PC-3 (cell line): ENCODE results near the gene PSMB7. TPM values are rescaled to one million over a fixed set of nuclear protein-coding genes. Genes with fewer than 3 reads are reported as not detected.

Experiments used
- ATAC-seq: fragments of 200-7000 bp; cut with Tn5 transposase; 2 replicates; pipeline ENCODE4 v1.9.1; 2020; ENCODE audit warnings: mild to moderate bottlenecking, moderate library complexity
- BruUV-seq: library from RNA; stranded (reverse); fragments of 400-500 nt; replicated peaks from 2 replicates; lab custom pipeline; 2021; lab: Mats Ljungman, UMichigan
- CTCF ChIA-PET: fragments of 300-600 bp; sonication (Branson Sonifier 250); formaldehyde crosslinking; loops from one replicate; lab custom pipeline; 2022; ENCODE audit warnings: antibody characterized with exemption; lab: Charles Lee
- POLR2A ChIA-PET: fragments of 300-600 bp; sonication (Branson Sonifier 250); formaldehyde crosslinking; loops from one replicate; lab custom pipeline; 2022; ENCODE audit warnings: antibody characterized with exemption; ENCODE audit not compliant: unreplicated experiment; lab: Charles Lee
- DNase-seq: peaks from one replicate; pipeline ENCODE4 v3.0.0-alpha.2; 2015
- H2AFZ ChIP-seq: fragments of 300-600 bp; sonication (generic); 2 replicates; pipeline ENCODE4 v1.6.0; 2016; ENCODE audit warnings: antibody characterized with exemption, low read length
- H3F3A ChIP-seq: fragments of 300-600 bp; sonication (generic); one replicate; pipeline ENCODE4 v1.6.0; 2017; ENCODE audit warnings: antibody characterized with exemption, low read length, control low read depth, mild to moderate bottlenecking; ENCODE audit not compliant: unreplicated experiment
- H3K27ac ChIP-seq: fragments of 300-600 bp; sonication (generic); 2 replicates; pipeline ENCODE4 v1.5.1; 2016; ENCODE audit warnings: mild to moderate bottlenecking, low read length
- H3K27me3 ChIP-seq: fragments of 300-600 bp; sonication (generic); 2 replicates; pipeline ENCODE4 v1.6.1; 2016; ENCODE audit warnings: low read length, mixed read lengths
- H3K36me3 ChIP-seq: fragments of 300-600 bp; sonication (generic); 2 replicates; pipeline ENCODE4 v1.6.1; 2016; ENCODE audit warnings: low read depth, mixed run types, low read length, mixed read lengths
- H3K4me1 ChIP-seq: fragments of 300-600 bp; sonication (generic); 2 replicates; pipeline ENCODE4 v1.5.1; 2016; ENCODE audit warnings: low read length; ENCODE audit not compliant: insufficient read depth
- H3K4me2 ChIP-seq: fragments of 300-600 bp; sonication (generic); 2 replicates; pipeline ENCODE4 v1.6.0; 2016; ENCODE audit warnings: low read length
- H3K4me3 ChIP-seq: fragments of 300-600 bp; sonication (generic); 2 replicates; pipeline ENCODE4 v1.5.1; 2016; ENCODE audit warnings: mild to moderate bottlenecking, low read length, mixed read lengths
- H3K79me2 ChIP-seq: fragments of 300-600 bp; sonication (generic); 2 replicates; pipeline ENCODE4 v1.6.1; 2017; ENCODE audit warnings: low read length, mixed read lengths
- H3K9ac ChIP-seq: fragments of 300-600 bp; sonication (generic); 2 replicates; pipeline ENCODE4 v1.6.0; 2016; ENCODE audit warnings: mild to moderate bottlenecking, low read length
- H3K9me2 ChIP-seq: fragments of 300-600 bp; sonication (generic); replicated peaks from 2 replicates; pipeline ENCODE4 v1.6.1; 2016; ENCODE audit warnings: mixed run types, low read length, mixed read lengths
- H3K9me3 ChIP-seq: fragments of 300-600 bp; sonication (generic); 2 replicates; pipeline ENCODE4 v1.6.1; 2016; ENCODE audit warnings: low read length, mixed read lengths
- H4K20me1 ChIP-seq: fragments of 300-600 bp; sonication (generic); 2 replicates; pipeline ENCODE4 v1.6.1; 2016; ENCODE audit warnings: low read length, mixed read lengths
- EZH2 ChIP-seq: fragments of 300-600 bp; sonication (generic); IDR thresholded peaks from one replicate; pipeline ENCODE4 v1.6.1; 2017; ENCODE audit warnings: antibody characterized with exemption, mild to moderate bottlenecking, low read length; ENCODE audit not compliant: unreplicated experiment
- EZH2phosphoT487 ChIP-seq: fragments of 300-600 bp; sonication (generic); IDR thresholded peaks from 2 replicates; pipeline ENCODE4 v1.6.1; 2018; ENCODE audit warnings: mild to moderate bottlenecking, antibody characterized with exemption, low read length, borderline replicate concordance
- intact Hi-C: fragments of 100-400 bp; cut with micrococcal nuclease; formaldehyde crosslinking; loops from 2 replicates; pipeline ENCODE4 v1.9.0; 2023
- total RNA-seq: library from RNA; depleted of rRNA; stranded (reverse); fragments of >200 nt; gene quantifications from 2 replicates; pipeline ENCODE4 v1.2.3, GENCODE V29; 2014
- TF ChIP-seq, protein P1 (sequence below): fragments of 300-600 bp; sonication (generic); conservative IDR thresholded peaks from 2 replicates; pipeline ENCODE4 v1.5.1; 2017; ENCODE audit warnings: antibody characterized with exemption, low read depth, mild to moderate bottlenecking, low read length

The PSMB7 gene
- total RNA-seq, 1 experiment from 2014 or later = 372 TPM

DNA sequence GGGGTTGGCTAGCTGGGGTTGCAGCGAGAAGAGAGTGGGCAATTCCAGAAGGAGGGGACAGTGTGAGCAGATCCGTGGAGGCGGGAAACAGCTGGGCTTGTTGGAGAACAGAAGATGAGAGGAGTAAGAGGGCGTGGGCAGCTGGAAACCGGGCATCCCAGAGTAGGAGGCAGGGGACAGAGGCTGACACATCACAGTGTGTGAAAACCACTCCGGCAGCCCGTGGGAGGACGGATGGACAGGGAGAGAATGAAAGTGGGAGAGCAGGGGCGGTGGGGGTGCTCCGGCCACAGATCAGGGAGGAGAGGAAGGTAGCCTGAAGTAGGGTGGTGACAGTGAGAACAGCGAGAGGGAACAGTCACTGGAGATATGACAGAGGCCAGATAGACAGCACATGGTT is 8.3 kb upstream of the PSMB7 start:
- Histone ChIP-seq H3K9me2 (no peaks in the 10 kb centered on the region), H3K27ac (no peak overlapping the region), H3K4me2 (no peak overlapping the region), H3F3A (no peaks in the 10 kb centered on the region), H3K9ac (no peak overlapping the region), H4K20me1 (no peaks in the 10 kb centered on the region), H3K9me3 (no peaks in the 10 kb centered on the region), H3K4me3 (no peak overlapping the region), H3K36me3 (no peaks in the 10 kb centered on the region), H2AFZ (no peak overlapping the region), H3K27me3 (no peaks in the 10 kb centered on the region), H3K4me1 (no peaks in the 10 kb centered on the region), H3K79me2 (no peaks in the 10 kb centered on the region)
- intact Hi-C loops = no loop called here
- DNase-seq (no peak), ATAC-seq (no peak)
- BruUV-seq = no TSS peak
- POLR2A ChIA-PET = no interaction called here
- CTCF ChIA-PET = no interaction called here
- TF ChIP-seq EZH2 = no peak
- TF ChIP-seq, protein P1, sequence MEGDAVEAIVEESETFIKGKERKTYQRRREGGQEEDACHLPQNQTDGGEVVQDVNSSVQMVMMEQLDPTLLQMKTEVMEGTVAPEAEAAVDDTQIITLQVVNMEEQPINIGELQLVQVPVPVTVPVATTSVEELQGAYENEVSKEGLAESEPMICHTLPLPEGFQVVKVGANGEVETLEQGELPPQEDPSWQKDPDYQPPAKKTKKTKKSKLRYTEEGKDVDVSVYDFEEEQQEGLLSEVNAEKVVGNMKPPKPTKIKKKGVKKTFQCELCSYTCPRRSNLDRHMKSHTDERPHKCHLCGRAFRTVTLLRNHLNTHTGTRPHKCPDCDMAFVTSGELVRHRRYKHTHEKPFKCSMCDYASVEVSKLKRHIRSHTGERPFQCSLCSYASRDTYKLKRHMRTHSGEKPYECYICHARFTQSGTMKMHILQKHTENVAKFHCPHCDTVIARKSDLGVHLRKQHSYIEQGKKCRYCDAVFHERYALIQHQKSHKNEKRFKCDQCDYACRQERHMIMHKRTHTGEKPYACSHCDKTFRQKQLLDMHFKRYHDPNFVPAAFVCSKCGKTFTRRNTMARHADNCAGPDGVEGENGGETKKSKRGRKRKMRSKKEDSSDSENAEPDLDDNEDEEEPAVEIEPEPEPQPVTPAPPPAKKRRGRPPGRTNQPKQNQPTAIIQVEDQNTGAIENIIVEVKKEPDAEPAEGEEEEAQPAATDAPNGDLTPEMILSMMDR = no peak
- no peak for TF ChIP-seq EZH2phosphoT487

DNA sequence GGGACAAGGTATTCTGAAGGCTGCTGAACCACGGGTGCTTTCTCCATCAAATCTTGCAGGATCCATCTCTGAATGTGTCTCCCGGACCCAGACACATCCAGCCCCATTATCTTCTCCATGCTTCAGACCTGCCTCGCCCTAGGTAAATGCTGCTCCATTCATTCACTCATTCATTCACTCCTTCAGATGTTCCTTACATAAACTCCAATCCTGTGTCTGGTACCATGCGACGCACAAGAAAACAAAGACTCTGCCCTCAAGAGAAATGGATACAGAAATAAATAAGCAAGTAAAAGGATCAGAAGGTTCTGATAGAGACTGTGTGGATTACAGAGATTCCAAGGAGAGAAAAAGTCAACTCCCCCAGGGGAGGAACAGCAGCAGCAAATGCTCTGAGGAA is 7.9 kb upstream of the PSMB7 start:
- ChIA-PET CTCF (no interaction called here), POLR2A (no interaction called here)
- no peaks in the 10 kb centered on the region for H3K36me3 ChIP-seq
- no peak overlapping the region for H2AFZ ChIP-seq
- no peaks in the 10 kb centered on the region for H3K4me1 ChIP-seq
- no peak for DNase-seq
- H3K27ac ChIP-seq = no peak overlapping the region
- H3K9ac ChIP-seq = no peak overlapping the region
- TF ChIP-seq, protein P1 = no peak
- TF ChIP-seq EZH2phosphoT487 (no peak), EZH2 (no peak)
- intact Hi-C loops = no loop called here
- no peak overlapping the region for H3K4me3 ChIP-seq
- H4K20me1 ChIP-seq = no peaks in the 10 kb centered on the region
- no peak overlapping the region for H3K4me2 ChIP-seq
- H3K27me3 ChIP-seq = no peaks in the 10 kb centered on the region
- BruUV-seq = no TSS peak
- no peak for ATAC-seq
- no peaks in the 10 kb centered on the region for H3K9me3 ChIP-seq
- H3K79me2 ChIP-seq = no peaks in the 10 kb centered on the region
- H3K9me2 ChIP-seq = no peaks in the 10 kb centered on the region
- no peaks in the 10 kb centered on the region for H3F3A ChIP-seq

DNA sequence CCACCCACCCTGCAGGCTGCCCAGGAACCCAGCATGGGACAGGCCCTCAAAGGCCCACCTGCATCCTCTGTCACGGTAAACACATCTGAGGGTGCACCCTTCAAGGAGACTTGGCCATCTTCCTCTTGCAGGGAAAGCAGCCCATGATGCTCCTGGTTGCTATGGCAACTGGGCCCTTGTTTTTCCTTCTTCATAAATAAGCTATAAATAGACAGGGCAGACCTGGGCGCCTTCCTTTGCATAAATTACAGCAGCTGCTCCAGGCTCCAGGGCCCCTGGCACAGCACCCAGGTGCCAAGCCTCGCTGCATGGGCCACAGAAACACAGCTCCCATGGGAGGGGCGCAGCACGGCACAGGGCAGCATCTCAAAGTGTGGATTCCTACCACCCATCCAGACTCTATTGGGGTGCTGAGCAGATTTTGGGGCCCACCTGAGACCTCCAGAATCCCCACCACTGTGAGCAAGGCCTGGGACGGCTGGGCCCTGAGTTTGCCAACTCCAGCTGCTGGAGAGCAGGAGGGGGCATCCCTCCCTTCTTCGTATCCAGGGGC is 5.8 kb upstream of the PSMB7 start:
- H3K4me3 ChIP-seq = no peak overlapping the region
- no peaks in the 10 kb centered on the region for H3K36me3 ChIP-seq
- H4K20me1 ChIP-seq = no peaks in the 10 kb centered on the region
- BruUV-seq = no TSS peak
- no peaks in the 10 kb centered on the region for H3K9me2 ChIP-seq
- DNase-seq = no peak
- ChIA-PET CTCF (interaction anchor here (0.7 kb wide), 1 partner anchor 63 kb away, joined by 6 read pairs; no protein-coding TSS in a partner anchor), POLR2A (no interaction called here)
- H3K4me2 ChIP-seq = no peak overlapping the region
- H2AFZ ChIP-seq = no peak overlapping the region
- H3K27ac ChIP-seq = no peak overlapping the region
- H3K79me2 ChIP-seq = no peaks in the 10 kb centered on the region
- intact Hi-C loops = no loop called here
- H3K9ac ChIP-seq = no peak overlapping the region
- H3K9me3 ChIP-seq = no peaks in the 10 kb centered on the region
- no peak for ATAC-seq
- no peaks in the 10 kb centered on the region for H3K27me3 ChIP-seq
- no peaks in the 10 kb centered on the region for H3K4me1 ChIP-seq
- TF ChIP-seq EZH2phosphoT487 (no peak), EZH2 (no peak)
- TF ChIP-seq, protein P1 = no peak
- no peaks in the 10 kb centered on the region for H3F3A ChIP-seq
